ENCODE measurements around the gene OLR1. TPM values are rescaled to one million over a fixed set of nuclear protein-coding genes. Genes with fewer than 3 reads are reported as not detected.

OLR1 gene
- total RNA-seq, 1 experiment from 2014 or later = not detected

DNA sequence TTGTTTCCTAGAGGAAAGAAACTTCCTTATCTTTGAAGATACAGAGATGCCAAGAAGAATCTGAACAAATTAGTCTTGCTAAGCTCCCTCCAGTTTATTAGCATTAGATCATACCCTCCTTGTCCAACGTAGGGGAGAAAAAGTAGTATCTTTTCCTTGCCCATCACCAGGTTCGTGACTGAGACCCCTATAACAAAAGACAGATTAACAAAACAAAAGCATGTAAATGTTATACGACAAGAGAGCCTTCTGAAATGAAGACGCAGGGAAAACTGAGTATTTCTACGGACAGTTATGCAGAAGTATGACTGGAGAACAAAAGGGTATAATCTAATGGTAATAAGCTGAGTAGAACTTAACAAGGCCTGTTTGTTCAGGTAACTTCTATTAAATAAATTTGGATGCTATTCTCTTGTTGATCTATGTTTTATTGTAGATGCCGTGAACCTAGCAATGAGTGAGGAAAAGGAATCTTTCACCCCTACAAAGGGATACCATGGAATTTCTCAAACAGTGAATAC is 39.0 kb downstream of the OLR1 start:
- Mint-ChIP-seq H3K4me1 (ENCODE audit: low read depth, unreplicated experiment) (no peaks in the 10 kb centered on the region), H3K36me3 (ENCODE audit: insufficient read depth, unreplicated experiment) (no peaks in the 10 kb centered on the region), H3K27ac (ENCODE audit: unreplicated experiment) (no peak overlapping the region), H3K9me3 (ENCODE audit: low read depth, unreplicated experiment) (no peaks in the 10 kb centered on the region), H3K27me3 (ENCODE audit: unreplicated experiment) (no peaks in the 10 kb centered on the region), H3K4me3 (ENCODE audit: low read depth, unreplicated experiment) (no peak overlapping the region)
- CTCF ChIA-PET = no interaction called here
- no TSS peak for BruUV-seq (replicated peaks)
- TF ChIP-seq, protein P1, sequence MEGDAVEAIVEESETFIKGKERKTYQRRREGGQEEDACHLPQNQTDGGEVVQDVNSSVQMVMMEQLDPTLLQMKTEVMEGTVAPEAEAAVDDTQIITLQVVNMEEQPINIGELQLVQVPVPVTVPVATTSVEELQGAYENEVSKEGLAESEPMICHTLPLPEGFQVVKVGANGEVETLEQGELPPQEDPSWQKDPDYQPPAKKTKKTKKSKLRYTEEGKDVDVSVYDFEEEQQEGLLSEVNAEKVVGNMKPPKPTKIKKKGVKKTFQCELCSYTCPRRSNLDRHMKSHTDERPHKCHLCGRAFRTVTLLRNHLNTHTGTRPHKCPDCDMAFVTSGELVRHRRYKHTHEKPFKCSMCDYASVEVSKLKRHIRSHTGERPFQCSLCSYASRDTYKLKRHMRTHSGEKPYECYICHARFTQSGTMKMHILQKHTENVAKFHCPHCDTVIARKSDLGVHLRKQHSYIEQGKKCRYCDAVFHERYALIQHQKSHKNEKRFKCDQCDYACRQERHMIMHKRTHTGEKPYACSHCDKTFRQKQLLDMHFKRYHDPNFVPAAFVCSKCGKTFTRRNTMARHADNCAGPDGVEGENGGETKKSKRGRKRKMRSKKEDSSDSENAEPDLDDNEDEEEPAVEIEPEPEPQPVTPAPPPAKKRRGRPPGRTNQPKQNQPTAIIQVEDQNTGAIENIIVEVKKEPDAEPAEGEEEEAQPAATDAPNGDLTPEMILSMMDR (IDR thresholded peaks at IDR 0.05; ENCODE audit: unreplicated experiment) = no peak
- intact Hi-C loops (cut with micrococcal nuclease; ENCODE audit: unreplicated experiment) = no loop called here
- DNase-seq = no peak

DNA sequence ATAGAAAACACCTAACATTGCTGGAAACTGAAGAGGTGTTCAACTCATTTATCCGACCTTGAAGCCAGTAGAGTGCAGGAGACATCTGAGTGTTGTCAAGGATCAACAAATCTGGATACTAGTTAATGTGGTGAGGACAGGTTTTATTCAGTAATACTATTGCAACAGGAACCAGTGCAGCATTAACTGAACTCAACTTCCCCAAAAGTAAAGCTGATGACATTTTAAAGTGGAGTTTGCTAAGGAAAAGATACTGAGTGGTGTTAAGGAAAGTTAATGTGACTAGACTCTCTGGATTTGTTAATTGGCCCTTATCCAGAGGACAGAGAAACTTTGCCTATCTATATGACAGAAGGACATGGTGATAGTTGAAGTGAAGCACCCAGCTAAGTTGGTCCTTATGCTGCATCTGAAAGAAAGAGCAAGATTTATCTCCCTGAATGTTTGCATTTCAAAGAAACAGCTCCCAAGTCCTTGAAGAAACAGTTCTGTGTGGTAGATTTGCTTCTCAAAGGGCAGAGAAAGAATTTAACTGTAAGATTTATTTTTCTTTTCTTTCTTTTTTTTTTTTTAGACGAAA is 40.7 kb downstream of the OLR1 start:
- no TSS peak for BruUV-seq (replicated peaks)
- CTCF ChIA-PET = interaction anchor here (1.5 kb wide), 1 partner anchor 121 kb away, joined by 9 read pairs; the partner anchor contains the start of gene CLEC12B

DNA sequence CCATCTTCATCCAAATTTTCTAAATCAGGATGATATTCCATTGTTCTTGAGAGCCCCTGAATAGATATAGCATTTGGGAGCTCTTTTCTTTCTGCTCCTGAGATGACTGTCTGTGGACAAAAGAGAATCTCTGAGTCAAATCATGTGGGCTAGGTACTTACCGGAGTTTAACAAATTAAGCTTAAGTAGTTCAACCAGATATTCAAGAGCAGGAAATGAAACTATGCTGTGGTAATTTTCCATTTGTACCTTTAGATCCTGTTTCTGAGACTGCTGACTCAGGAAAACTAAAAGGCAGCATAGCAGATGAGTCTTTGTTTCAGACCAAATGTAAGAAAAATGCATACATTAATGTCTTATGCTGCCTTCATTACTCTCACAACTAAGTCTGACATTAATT is 41.9 kb downstream of the OLR1 start, which contains the start of gene CLEC7A:
Gene CLEC7A, minus strand, starts transcription at position 158 of the 400 bp plus-strand sequence. Its CDS starts 117 bp downstream, at position 41.
- BruUV-seq (replicated peaks) = no TSS peak
- CTCF ChIA-PET = interaction anchor here (0.6 to 1.5 kb wide), 2 partner anchors 120 to 799 kb away, joined by 6 to 9 read pairs; partner anchors contain the start of gene CLEC12B
- Mint-ChIP-seq H3K27me3 (ENCODE audit: unreplicated experiment) (no peaks in the 10 kb centered on the region), H3K9me3 (ENCODE audit: low read depth, unreplicated experiment) (no peaks in the 10 kb centered on the region), H3K27ac (ENCODE audit: unreplicated experiment) (no peak within 1 kb of the TSS), H3K36me3 (ENCODE audit: insufficient read depth, unreplicated experiment) (no peaks in the 10 kb centered on the region), H3K4me1 (ENCODE audit: low read depth, unreplicated experiment) (no peaks in the 10 kb centered on the region), H3K4me3 (ENCODE audit: low read depth, unreplicated experiment) (no peak within 1 kb of the TSS)
- intact Hi-C loops (cut with micrococcal nuclease; ENCODE audit: unreplicated experiment) = no loop called here
- no peak for DNase-seq
- TF ChIP-seq, protein P1 (IDR thresholded peaks at IDR 0.05; ENCODE audit: unreplicated experiment) = no peak

More for the DNA sequence above, 40.7 kb downstream of the OLR1 start:
- intact Hi-C loops (cut with micrococcal nuclease; ENCODE audit: unreplicated experiment) = no loop called here
- no peak for DNase-seq
- Mint-ChIP-seq H3K27me3 (ENCODE audit: unreplicated experiment) (no peaks in the 10 kb centered on the region), H3K4me3 (ENCODE audit: low read depth, unreplicated experiment) (no peak overlapping the region), H3K4me1 (ENCODE audit: low read depth, unreplicated experiment) (no peaks in the 10 kb centered on the region), H3K9me3 (ENCODE audit: low read depth, unreplicated experiment) (no peaks in the 10 kb centered on the region), H3K27ac (ENCODE audit: unreplicated experiment) (no peak overlapping the region), H3K36me3 (ENCODE audit: insufficient read depth, unreplicated experiment) (no peaks in the 10 kb centered on the region)
- TF ChIP-seq, protein P1 (IDR thresholded peaks at IDR 0.05; ENCODE audit: unreplicated experiment) = no peak

DNA sequence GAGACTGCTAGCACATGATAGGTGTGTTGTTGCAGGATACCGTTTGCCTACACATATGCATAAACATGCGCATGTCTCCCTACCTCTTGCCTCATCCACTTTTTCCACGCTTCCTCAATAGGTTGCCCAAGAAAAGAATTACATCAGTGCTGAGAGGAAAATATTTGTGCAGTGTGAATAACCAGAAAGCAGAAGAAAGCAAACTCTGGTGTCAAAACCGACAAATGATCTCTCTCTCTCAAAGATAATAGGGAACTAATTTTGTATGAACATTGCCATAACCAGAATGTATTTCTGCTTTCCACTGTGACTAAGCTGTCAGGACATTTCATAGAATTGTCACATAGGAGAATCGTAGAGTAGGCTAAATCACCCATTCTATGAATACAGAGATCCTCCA is 43.2 kb downstream of the OLR1 start:
- Mint-ChIP-seq H3K27me3 (ENCODE audit: unreplicated experiment) (no peaks in the 10 kb centered on the region), H3K9me3 (ENCODE audit: low read depth, unreplicated experiment) (no peaks in the 10 kb centered on the region), H3K27ac (ENCODE audit: unreplicated experiment) (no peak overlapping the region), H3K36me3 (ENCODE audit: insufficient read depth, unreplicated experiment) (no peaks in the 10 kb centered on the region), H3K4me3 (ENCODE audit: low read depth, unreplicated experiment) (no peak overlapping the region), H3K4me1 (ENCODE audit: low read depth, unreplicated experiment) (no peaks in the 10 kb centered on the region)
- no TSS peak for BruUV-seq (replicated peaks)
- TF ChIP-seq, protein P1 (IDR thresholded peaks at IDR 0.05; ENCODE audit: unreplicated experiment) = no peak
- intact Hi-C loops (cut with micrococcal nuclease; ENCODE audit: unreplicated experiment) = no loop called here
- CTCF ChIA-PET = no interaction called here
- no peak for DNase-seq

Measured in Calu3 (cell line).